Measurements from ENCODE around the gene SLC22A6.
"Not testable (repeated sequence)": the region's sequence is repeated elsewhere in the genome, so short reads cannot be mapped to it uniquely, and the experiment has no call there.

SLC22A6 gene

GRCh38 chr11:62965574-62965973 lies 19.2 kb downstream of the SLC22A6 start:
- DNase-seq (ENCODE audit: insufficient read length, low spot score) (no peak), FAIRE-seq (no peak)
- no peak for TF ChIP-seq POLR2A (IDR thresholded peaks at IDR 0.05; ENCODE audit: low read depth, low read length)
- TF ChIP-seq POLR2AphosphoS5 (IDR thresholded peaks at IDR 0.05; ENCODE audit: low read depth, low read length) = no peak
- TF ChIP-seq PAX5 (IDR thresholded peaks at IDR 0.05; ENCODE audit: insufficient read depth, low read length, severe bottlenecking) = no peak
- TF ChIP-seq SPI1 (IDR thresholded peaks at IDR 0.05; ENCODE audit: low read depth, low read length) = no peak
- no peak for TF ChIP-seq POU2F2 (IDR thresholded peaks at IDR 0.05; ENCODE audit: low read depth, low read length)
- TF ChIP-seq TAF1 (IDR thresholded peaks at IDR 0.05; ENCODE audit: low read depth, low read length) = no peak

DNA sequence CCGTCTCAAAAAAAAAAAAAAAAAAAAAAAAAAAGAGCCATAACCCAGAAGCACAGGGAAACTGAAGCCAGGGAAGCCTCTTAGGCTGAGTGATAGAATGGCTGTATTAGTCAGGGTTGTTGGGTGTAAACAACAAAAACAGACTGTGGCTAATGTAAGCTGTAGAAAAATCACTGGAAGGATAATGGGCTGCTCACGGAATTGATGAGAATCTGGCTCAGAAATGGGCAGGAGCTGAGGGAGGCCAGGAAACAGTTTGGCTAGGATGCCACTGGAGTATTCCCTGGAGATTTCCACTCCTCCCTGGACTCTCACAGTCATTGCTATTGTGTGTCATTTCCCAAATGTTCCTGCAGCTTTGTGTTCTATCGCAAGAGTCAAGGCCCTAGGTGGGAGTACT lies 22.4 kb downstream of the SLC22A6 start:
- FAIRE-seq (no peak), DNase-seq (ENCODE audit: insufficient read length, low spot score) (no peak)
- no peak for TF ChIP-seq POLR2A (IDR thresholded peaks at IDR 0.05; ENCODE audit: low read depth, low read length)
- no peak for TF ChIP-seq POU2F2 (IDR thresholded peaks at IDR 0.05; ENCODE audit: low read depth, low read length)
- no peak for TF ChIP-seq POLR2AphosphoS5 (IDR thresholded peaks at IDR 0.05; ENCODE audit: low read depth, low read length)
- TF ChIP-seq PAX5 (IDR thresholded peaks at IDR 0.05; ENCODE audit: insufficient read depth, low read length, severe bottlenecking) = no peak
- no peak for TF ChIP-seq TAF1 (IDR thresholded peaks at IDR 0.05; ENCODE audit: low read depth, low read length)
- no peak for TF ChIP-seq SPI1 (IDR thresholded peaks at IDR 0.05; ENCODE audit: low read depth, low read length)

- FAIRE-seq = no peak
- no peak for DNase-seq (ENCODE audit: insufficient read length, low spot score)
- no peak for TF ChIP-seq TAF1 (IDR thresholded peaks at IDR 0.05; ENCODE audit: low read depth, low read length)
- TF ChIP-seq SPI1 (IDR thresholded peaks at IDR 0.05; ENCODE audit: low read depth, low read length) = no peak
- TF ChIP-seq POU2F2 (IDR thresholded peaks at IDR 0.05; ENCODE audit: low read depth, low read length) = no peak
- TF ChIP-seq PAX5 (IDR thresholded peaks at IDR 0.05; ENCODE audit: insufficient read depth, low read length, severe bottlenecking) = no peak
- no peak for TF ChIP-seq POLR2AphosphoS5 (IDR thresholded peaks at IDR 0.05; ENCODE audit: low read depth, low read length)
- no peak for TF ChIP-seq POLR2A (IDR thresholded peaks at IDR 0.05; ENCODE audit: low read depth, low read length)
Measured at GRCh38 chr11:62961017-62961570, 23.7 kb downstream of the SLC22A6 start.

- DNase-seq (ENCODE audit: insufficient read length, low spot score) = no peak
- FAIRE-seq = no peak
Measured at GRCh38 chr11:62959422-62959980, 25.3 kb downstream of the SLC22A6 start.

DNA sequence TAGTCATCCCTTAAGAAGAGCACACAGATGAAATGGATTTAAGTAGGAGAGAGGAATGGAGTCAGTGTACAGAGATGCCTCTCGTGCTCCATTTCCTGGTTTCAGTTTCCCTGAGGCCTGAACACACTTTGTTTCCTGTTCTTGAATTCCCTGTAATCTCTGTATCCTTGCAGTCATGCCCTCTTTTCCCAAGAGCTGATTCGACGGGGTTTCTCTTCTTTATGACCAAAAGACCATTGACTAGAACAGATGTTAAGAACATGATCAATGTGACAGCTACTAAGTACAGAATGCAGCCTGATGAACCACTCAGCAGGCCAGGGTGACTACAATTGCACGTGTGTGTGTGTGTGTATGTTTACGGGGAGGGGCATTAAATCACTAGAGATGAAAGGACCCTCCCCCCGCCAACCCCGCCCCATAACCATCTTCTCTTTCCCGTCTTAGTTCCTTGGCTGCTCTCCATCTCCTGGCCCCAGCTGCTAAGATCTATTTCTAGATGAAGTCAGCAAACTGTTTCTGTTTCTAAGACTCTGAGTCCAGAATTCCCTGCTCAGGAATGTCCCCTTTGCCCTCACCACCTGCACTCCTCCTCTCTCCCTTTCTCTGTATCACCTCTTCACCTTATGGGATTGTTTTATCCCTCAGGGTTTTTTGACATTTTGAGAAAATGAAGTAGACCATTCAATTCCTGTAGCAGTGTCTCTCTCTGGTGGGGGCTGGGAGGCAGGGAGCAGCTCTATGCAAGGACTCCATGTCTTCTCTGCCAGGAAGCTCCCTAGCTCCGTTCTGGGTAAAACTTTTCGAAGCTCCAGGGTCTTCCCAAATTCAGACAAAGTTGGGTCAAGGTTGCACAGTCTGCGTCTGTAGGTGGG lies 26.0 kb downstream of the SLC22A6 start:
- FAIRE-seq (no peak), DNase-seq (ENCODE audit: insufficient read length, low spot score) (no peak)
- TF ChIP-seq SPI1 (IDR thresholded peaks at IDR 0.05; ENCODE audit: low read depth, low read length) (no peak), POU2F2 (IDR thresholded peaks at IDR 0.05; ENCODE audit: low read depth, low read length) (no peak), TAF1 (IDR thresholded peaks at IDR 0.05; ENCODE audit: low read depth, low read length) (no peak), POLR2AphosphoS5 (IDR thresholded peaks at IDR 0.05; ENCODE audit: low read depth, low read length) (no peak), PAX5 (IDR thresholded peaks at IDR 0.05; ENCODE audit: insufficient read depth, low read length, severe bottlenecking) (no peak), POLR2A (IDR thresholded peaks at IDR 0.05; ENCODE audit: low read depth, low read length) (no peak)

More at GRCh38 chr11:62959422-62959980, 25.3 kb downstream of the SLC22A6 start:
- TF ChIP-seq SPI1 (IDR thresholded peaks at IDR 0.05; ENCODE audit: low read depth, low read length) (no peak), POU2F2 (IDR thresholded peaks at IDR 0.05; ENCODE audit: low read depth, low read length) (no peak), POLR2AphosphoS5 (IDR thresholded peaks at IDR 0.05; ENCODE audit: low read depth, low read length) (no peak), TAF1 (IDR thresholded peaks at IDR 0.05; ENCODE audit: low read depth, low read length) (no peak), POLR2A (IDR thresholded peaks at IDR 0.05; ENCODE audit: low read depth, low read length) (no peak)

- TF ChIP-seq PAX5 (IDR thresholded peaks at IDR 0.05; ENCODE audit: insufficient read depth, low read length, severe bottlenecking) (no peak), POLR2A (IDR thresholded peaks at IDR 0.05; ENCODE audit: low read depth, low read length) (no peak), SPI1 (IDR thresholded peaks at IDR 0.05; ENCODE audit: low read depth, low read length) (no peak), POU2F2 (IDR thresholded peaks at IDR 0.05; ENCODE audit: low read depth, low read length) (no peak)
- DNase-seq (ENCODE audit: insufficient read length, low spot score) (no peak), FAIRE-seq (no peak)
Measured at GRCh38 chr11:62957147-62957546, 27.6 kb downstream of the SLC22A6 start.

DNA sequence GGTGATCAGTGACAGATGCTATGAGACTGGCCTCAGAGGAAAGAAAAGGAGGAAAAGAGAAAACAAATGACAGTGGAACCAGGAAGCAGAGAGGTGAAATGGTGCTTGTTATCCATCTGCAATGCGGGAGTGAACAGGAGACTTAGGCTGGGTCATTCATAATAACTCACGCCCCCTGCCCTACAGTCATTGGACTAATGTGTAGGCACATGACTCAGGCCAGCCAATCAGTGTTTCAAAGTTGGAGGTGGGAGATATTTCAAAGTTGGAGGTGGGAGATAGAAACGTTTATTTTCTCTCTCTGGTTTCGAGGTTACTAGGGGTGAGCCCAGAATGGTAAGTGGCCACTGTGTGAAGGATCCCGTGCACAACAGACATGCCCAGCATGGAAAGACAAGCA lies 30.3 kb downstream of the SLC22A6 start:
- DNase-seq (ENCODE audit: insufficient read length, low spot score) (no peak), FAIRE-seq (no peak)
- TF ChIP-seq POLR2A (IDR thresholded peaks at IDR 0.05; ENCODE audit: low read depth, low read length) = no peak
- TF ChIP-seq PAX5 (IDR thresholded peaks at IDR 0.05; ENCODE audit: insufficient read depth, low read length, severe bottlenecking) = no peak
- no peak for TF ChIP-seq TAF1 (IDR thresholded peaks at IDR 0.05; ENCODE audit: low read depth, low read length)
- TF ChIP-seq POU2F2 (IDR thresholded peaks at IDR 0.05; ENCODE audit: low read depth, low read length) = no peak
- no peak for TF ChIP-seq SPI1 (IDR thresholded peaks at IDR 0.05; ENCODE audit: low read depth, low read length)
- TF ChIP-seq POLR2AphosphoS5 (IDR thresholded peaks at IDR 0.05; ENCODE audit: low read depth, low read length) = no peak

DNA sequence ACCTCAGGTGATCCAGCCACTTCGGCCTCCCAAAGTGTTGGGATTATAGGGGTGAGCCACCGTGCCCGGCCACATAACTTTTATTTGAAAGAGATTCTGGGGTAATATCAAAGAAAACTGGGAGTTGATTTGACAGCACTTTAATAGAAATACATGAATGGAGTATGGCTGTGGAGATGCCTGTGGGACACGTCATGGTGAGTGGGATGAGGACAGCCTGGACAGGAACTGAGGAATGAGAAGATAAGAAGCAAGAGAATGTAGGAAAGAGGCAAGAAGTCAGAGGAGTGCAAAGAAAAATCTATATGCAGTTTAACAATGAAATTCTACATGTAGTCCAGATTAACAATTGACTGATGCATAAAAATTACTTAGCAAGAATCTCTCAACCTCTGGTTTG lies 31.0 kb downstream of the SLC22A6 start:
- no peak for FAIRE-seq
- DNase-seq (ENCODE audit: insufficient read length, low spot score) = no peak
- TF ChIP-seq POLR2A (IDR thresholded peaks at IDR 0.05; ENCODE audit: low read depth, low read length) = no peak
- TF ChIP-seq SPI1 (IDR thresholded peaks at IDR 0.05; ENCODE audit: low read depth, low read length) = no peak
- TF ChIP-seq POLR2AphosphoS5 (IDR thresholded peaks at IDR 0.05; ENCODE audit: low read depth, low read length) = no peak
- TF ChIP-seq TAF1 (IDR thresholded peaks at IDR 0.05; ENCODE audit: low read depth, low read length) = no peak
- TF ChIP-seq POU2F2 (IDR thresholded peaks at IDR 0.05; ENCODE audit: low read depth, low read length) = no peak
- no peak for TF ChIP-seq PAX5 (IDR thresholded peaks at IDR 0.05; ENCODE audit: insufficient read depth, low read length, severe bottlenecking)

DNA sequence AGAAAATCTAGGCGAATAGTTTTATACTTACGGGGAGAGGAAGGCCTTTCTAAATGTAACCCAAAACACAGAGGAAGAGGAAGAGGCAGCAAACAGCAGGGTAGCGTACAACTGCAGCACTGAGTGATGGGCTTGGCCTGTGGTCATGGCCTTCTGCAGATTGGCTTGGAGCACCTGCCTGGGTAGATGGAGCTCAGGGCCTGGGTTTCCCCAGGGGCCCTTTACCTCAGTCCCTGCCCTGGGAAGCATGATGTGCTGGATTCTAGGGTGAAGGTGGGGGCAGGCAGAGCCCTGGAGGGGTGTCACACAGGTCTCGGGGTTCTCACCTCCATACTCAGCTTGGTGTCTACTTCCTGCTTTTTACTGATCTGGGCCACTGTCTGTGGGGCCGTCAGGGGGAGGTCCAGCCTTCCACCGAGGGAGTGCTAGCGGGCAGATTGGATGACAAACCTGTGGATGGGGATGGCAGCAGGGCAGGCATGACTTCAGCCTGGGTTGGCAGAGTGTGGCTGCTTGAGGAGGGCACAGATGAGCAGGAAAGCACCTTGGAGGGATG lies 35.9 kb downstream of the SLC22A6 start:
- TF ChIP-seq POU2F2 (IDR thresholded peaks at IDR 0.05; ENCODE audit: low read depth, low read length) (no peak), POLR2AphosphoS5 (IDR thresholded peaks at IDR 0.05; ENCODE audit: low read depth, low read length) (no peak), POLR2A (IDR thresholded peaks at IDR 0.05; ENCODE audit: low read depth, low read length) (no peak), TAF1 (IDR thresholded peaks at IDR 0.05; ENCODE audit: low read depth, low read length) (no peak), PAX5 (IDR thresholded peaks at IDR 0.05; ENCODE audit: insufficient read depth, low read length, severe bottlenecking) (no peak), SPI1 (IDR thresholded peaks at IDR 0.05; ENCODE audit: low read depth, low read length) (no peak)
- DNase-seq (ENCODE audit: insufficient read length, low spot score) (no peak), FAIRE-seq (no peak)

DNA sequence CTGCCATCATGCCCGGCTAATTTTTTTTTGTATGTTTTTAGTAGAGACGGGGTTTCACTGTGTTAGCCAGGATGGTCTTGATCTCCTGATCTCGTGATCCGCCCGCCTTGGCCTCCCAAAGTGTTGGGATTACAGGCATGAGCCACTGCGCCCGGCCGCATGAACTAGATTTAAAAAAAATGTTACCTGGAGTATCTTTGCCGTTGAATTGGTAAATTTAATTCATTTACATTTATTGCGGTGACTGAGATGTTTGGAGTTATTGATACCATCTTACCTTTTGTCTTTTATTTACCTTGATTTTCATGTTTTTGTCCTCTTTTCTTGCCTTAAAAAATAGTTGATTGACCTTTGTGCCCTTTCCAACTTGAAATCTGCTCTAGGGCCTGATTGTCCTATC lies 39.2 kb downstream of the SLC22A6 start:
- FAIRE-seq = not testable (repeated sequence)

DNA sequence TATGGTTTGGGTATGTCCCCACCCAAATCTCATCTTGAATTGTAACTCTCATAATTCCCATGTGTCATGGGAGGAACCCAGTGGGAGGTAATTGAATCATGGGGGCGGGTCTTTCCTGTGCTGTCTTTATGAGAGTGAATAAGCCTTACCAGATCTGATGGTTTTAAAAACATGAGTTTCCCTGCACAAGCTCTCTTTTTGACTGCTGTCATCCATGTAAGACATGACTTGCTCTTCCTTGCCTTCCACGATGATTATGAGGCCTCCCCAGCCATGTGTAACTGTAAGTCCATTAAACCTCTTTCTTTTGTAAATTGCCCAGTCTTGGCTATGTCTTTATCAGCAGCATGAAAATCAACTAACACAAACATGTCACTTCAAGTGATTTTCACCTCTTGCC lies 47.2 kb downstream of the SLC22A6 start:
- DNase-seq (ENCODE audit: insufficient read length, low spot score) = not testable (repeated sequence)

More for the DNA sequence above, 39.2 kb downstream of the SLC22A6 start:
- not testable (repeated sequence) for DNase-seq (ENCODE audit: insufficient read length, low spot score)

More for the DNA sequence above, 47.2 kb downstream of the SLC22A6 start:
- FAIRE-seq = not testable (repeated sequence)
